ENCODE results near the gene CYTH4. TPM values are rescaled to one million over a fixed set of nuclear protein-coding genes. Genes with fewer than 3 reads are reported as not detected.

Gene CYTH4
- total and polyA plus RNA-seq, 2 of the 8 experiments (the other 6 are each of a cell fraction or from before 2014, with no cell fraction given): 0.09 TPM; not detected in 1

GRCh38 chr22:37237371-37238268 is 44.7 kb upstream of the CYTH4 start (continued):
- TF ChIP-seq CHD1 (IDR thresholded peaks at IDR 0.05; ENCODE audit: low read depth, low read length): no peak

Measured in H1 (cell line).